HL-60/S4 treated with phorbol 12-myristate 13-acetate at 8.2 ng/mL for 4 days and 3 days (cell line): Measurements from ENCODE around the gene TUBB4B.

ENCODE experiments used
- in situ Hi-C: fragments of 300-500 bp; cut with MboI; formaldehyde crosslinking; loops from 2 replicates; pipeline ENCODE4 v1.15.0; 2022; ENCODE audit warnings: low sequenced_read_pairs

The TUBB4B gene

GRCh38 chr9:137280474-137281344, 39.6 kb downstream of the TUBB4B start:
- in situ Hi-C loops, result no loop called here

DNA sequence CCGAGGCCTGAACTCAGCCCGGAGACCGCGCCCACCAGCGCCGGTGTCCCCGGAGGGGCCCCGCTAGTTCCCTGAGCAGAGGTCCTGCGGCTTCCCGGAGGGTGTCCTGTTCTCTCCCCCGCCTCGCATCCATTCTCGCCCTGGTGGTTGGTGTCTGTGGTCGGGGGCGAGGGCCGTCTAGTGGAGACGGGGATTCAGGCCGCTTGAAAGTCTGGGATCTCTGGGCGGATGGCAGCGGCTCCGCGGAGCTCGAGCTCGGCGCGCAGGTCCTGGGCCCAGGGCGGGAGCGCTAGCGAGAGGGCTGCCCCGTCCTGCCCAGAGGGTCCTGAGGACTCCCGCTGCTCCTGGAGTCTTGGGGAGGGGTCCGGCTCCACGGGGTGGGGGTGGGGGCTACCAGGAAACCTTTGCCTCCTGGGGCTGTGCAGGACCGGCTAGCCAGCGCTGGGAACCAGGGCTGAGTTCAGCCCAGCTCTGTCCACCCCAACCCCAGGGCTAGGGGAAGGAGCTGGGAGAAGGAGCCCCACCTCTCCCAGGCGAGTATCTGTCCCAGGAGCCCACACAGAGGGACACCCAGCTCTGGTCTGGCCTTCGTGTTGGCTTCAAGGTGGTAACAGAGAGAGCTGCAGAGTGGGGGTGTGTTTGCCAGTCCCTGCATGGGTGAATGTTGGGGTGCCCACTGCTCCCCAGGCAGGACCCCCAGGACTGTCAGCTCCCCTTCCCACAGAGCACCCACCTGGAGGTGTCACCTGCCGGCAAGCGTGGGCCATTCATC, 40.4 kb downstream of the TUBB4B start:
- in situ Hi-C loops, result no loop called here

DNA sequence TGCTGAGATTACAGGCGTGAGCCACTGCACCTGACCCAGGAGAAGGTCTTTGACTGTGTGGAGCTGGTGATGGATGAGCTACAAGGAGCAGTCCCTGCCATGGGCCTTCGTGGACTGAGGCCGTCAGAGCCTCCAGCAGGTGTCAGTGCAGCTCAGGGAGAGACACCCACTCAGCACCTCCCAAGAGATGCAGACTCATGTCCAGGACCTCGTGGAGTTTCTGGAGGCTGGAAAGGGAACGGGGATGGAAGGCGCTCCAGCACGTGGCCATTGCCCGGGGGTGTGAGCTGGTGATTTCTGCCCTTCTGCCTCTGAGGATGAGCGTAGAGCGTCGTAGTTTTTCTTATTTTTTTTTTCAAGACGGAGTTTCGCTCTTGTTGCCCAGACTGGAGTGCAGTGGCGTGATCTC, 45.9 kb downstream of the TUBB4B start:
- in situ Hi-C loops, result no loop called here

GRCh38 chr9:137293094-137293481, 52.0 kb downstream of the TUBB4B start:
- in situ Hi-C loops, result loop anchor here (10.0 kb wide), 1 partner anchor 112 kb away; no protein-coding TSS in a partner anchor
